Spleen (tissue), 7 donors: ENCODE results near the gene SHC3.

Source experiments
- CTCF ChIP-seq, 11 experiments: fragments of 200-600 bp in 7 of 11; fragments of 450-650 bp in 4 of 11; sonication (generic) in 4 of 11; IDR thresholded peaks in 8 of 11; conservative IDR thresholded peaks in 3 of 11; 1 replicate in 7 of 11; 2 replicates in 4 of 11; pipeline versions ENCODE4 v1.4.0 to v1.8.0; 2016 to 2021; ENCODE audit warnings: antibody characterized with exemption in 11 of 11, inconsistent platforms in 4 of 11, mild to moderate bottlenecking in 1 of 11
- POLR2AphosphoS5 ChIP-seq, 3 donors: sonication (generic); formaldehyde crosslinking; IDR thresholded peaks; one replicate each; pipeline ENCODE4 v1.5.1; 2017; ENCODE audit warnings: antibody characterized with exemption in 3 of 3
- donor health status: DM: no; HTN: no; CAD: no; lungs with moderate emphysema.
- donor health status: DM: no; HTN: no; CAD: no.
- donor health status: DM: no; HTN: no; CAD: no.

GRCh38 chr9:89047667-89048066, 131.0 kb downstream of the SHC3 start:
- TF ChIP-seq CTCF (IDR thresholded peaks at IDR 0.05 in 8 of 11, conservative IDR thresholded peaks at IDR 0.05 in 3 of 11), result no peak
- TF ChIP-seq POLR2AphosphoS5 (IDR thresholded peaks at IDR 0.05), result no peak
